GM21447 (cell line): ENCODE measurements around the gene PGA4.
"Not testable (repeated sequence)": the region's sequence is repeated elsewhere in the genome, so short reads cannot be mapped to it uniquely, and the experiment has no call there.

Source experiments
- ATAC-seq: cut with Tn5 transposase; IDR thresholded peaks from one replicate; pipeline ENCODE4 v1.9.1; 2021; ENCODE audit not compliant: unreplicated experiment

The PGA4 gene

GRCh38 chr11:61203873-61204272 lies 18.3 kb upstream of the PGA4 start:
- ATAC-seq = not testable (repeated sequence)

GRCh38 chr11:61204502-61205059 lies 17.6 kb upstream of the PGA4 start:
- not testable (repeated sequence) for ATAC-seq

GRCh38 chr11:61207636-61208310 lies 14.4 kb upstream of the PGA4 start:
- ATAC-seq = not testable (repeated sequence)

GRCh38 chr11:61210629-61211028 lies 11.5 kb upstream of the PGA4 start:
- not testable (repeated sequence) for ATAC-seq

GRCh38 chr11:61211327-61211952 lies 10.7 kb upstream of the PGA4 start:
- not testable (repeated sequence) for ATAC-seq

- ATAC-seq = not testable (repeated sequence)
Observed at GRCh38 chr11:61212202-61212601, 9.9 kb upstream of the PGA4 start.

GRCh38 chr11:61213711-61214324 lies 8.3 kb upstream of the PGA4 start:
- not testable (repeated sequence) for ATAC-seq

- not testable (repeated sequence) for ATAC-seq
Observed at GRCh38 chr11:61218306-61218705, 3.8 kb upstream of the PGA4 start.

GRCh38 chr11:61219016-61219415 lies 3.1 kb upstream of the PGA4 start:
- ATAC-seq = not testable (repeated sequence)

GRCh38 chr11:61222692-61223091 lies 545 bp downstream of the PGA4 start:
- not testable (repeated sequence) for ATAC-seq

- ATAC-seq = not testable (repeated sequence)
Observed at GRCh38 chr11:61226457-61227137, 4.5 kb downstream of the PGA4 start.

- not testable (repeated sequence) for ATAC-seq
Observed at GRCh38 chr11:61229458-61229857, 7.3 kb downstream of the PGA4 start.

GRCh38 chr11:61231033-61231432 lies 8.9 kb downstream of the PGA4 start:
- ATAC-seq = not testable (repeated sequence)

- ATAC-seq = not testable (repeated sequence)
Observed at GRCh38 chr11:61231585-61231984, 9.4 kb downstream of the PGA4 start.

- ATAC-seq = not testable (repeated sequence)
Observed at GRCh38 chr11:61232548-61233145, 10.5 kb downstream of the PGA4 start.

GRCh38 chr11:61237130-61237529 lies 15.0 kb downstream of the PGA4 start:
- ATAC-seq = not testable (repeated sequence)

- not testable (repeated sequence) for ATAC-seq
Observed at GRCh38 chr11:61240288-61240687, 18.1 kb downstream of the PGA4 start.

- not testable (repeated sequence) for ATAC-seq
Observed at GRCh38 chr11:61240875-61241274, 18.7 kb downstream of the PGA4 start, which contains the start of gene PGA5. TSS of gene PGA5 (plus strand) at chr11:61241175. CDS start at chr11:61241227, 52 bp downstream.

GRCh38 chr11:61241526-61241925 lies 19.4 kb downstream of the PGA4 start:
- ATAC-seq = not testable (repeated sequence)

- not testable (repeated sequence) for ATAC-seq
Observed at GRCh38 chr11:61245284-61245964, 23.3 kb downstream of the PGA4 start.
